ENCODE data around the gene ATP13A2.

The ATP13A2 gene

DNA sequence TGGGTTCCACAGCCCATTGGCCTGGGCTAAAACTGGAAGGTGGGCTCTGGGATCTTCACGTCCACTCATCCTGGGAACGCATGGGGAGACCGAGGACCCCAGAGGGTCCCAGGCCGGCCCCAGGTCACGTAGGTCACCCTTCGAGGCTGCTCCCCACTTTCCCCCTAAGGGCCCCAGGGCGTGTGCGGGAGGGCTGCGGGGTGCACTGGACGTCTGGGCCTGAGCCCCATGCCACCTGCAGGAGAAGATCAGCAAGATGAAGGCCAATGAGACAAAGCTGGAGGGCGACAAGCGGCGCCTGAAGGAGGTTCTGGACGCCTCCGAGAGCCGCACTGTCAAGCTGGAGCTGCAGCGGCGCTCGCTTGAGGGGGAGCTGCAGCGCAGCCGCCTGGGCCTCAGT is 43.8 kb downstream of the ATP13A2 start:
- TF ChIP-seq EGR1 (IDR thresholded peaks at IDR 0.05) (no peak), EP300 (IDR thresholded peaks at IDR 0.05; ENCODE audit: borderline replicate concordance) (no peak)

DNA sequence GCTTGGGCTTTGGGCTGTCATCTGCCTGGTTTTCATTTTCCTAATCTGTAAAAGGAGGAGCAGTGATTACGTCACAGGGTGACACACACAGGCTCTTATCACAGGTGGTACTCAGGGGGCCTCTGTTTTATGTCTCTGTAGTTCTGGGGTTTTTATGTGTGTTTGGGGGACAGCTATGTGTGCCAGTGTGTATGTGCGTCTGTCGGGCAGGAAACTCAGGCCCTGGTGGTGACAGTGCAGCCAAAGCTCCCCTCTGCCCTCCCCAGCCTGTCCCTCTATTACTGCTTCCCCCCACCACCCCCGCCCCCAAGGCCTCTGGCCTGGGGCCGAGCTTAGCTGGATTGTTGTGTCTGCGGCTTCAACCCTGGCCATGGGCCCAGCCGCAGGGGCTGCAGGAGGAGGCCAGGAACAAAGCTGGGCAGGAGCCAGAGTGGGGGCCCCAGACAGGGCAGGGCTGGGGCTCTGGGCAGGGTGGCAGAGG is 44.6 kb downstream of the ATP13A2 start:
- TF ChIP-seq CEBPB (IDR thresholded peaks at IDR 0.05): no peak
- no peak for TF ChIP-seq CREB1 (IDR thresholded peaks at IDR 0.05; ENCODE audit: low read depth)
- peak; percentile 47; the same call in 1 of the 2 replicates for TF ChIP-seq TCF12 (IDR thresholded peaks at IDR 0.05; ENCODE audit: low read depth)
- no peak for TF ChIP-seq EGR1 (IDR thresholded peaks at IDR 0.05)
- no peak for TF ChIP-seq TEAD4 (IDR thresholded peaks at IDR 0.05)
- TF ChIP-seq YY1 (IDR thresholded peaks at IDR 0.05; ENCODE audit: low read depth): no peak
- TF ChIP-seq EP300 (IDR thresholded peaks at IDR 0.05; ENCODE audit: borderline replicate concordance): no peak; the same call in 1 of the 2 replicates
- TF ChIP-seq RAD21 (IDR thresholded peaks at IDR 0.05; ENCODE audit: low read depth): no peak
- TF ChIP-seq FOXM1 (IDR thresholded peaks at IDR 0.05; ENCODE audit: borderline replicate concordance, low read depth): no peak
- TF ChIP-seq, protein P1, sequence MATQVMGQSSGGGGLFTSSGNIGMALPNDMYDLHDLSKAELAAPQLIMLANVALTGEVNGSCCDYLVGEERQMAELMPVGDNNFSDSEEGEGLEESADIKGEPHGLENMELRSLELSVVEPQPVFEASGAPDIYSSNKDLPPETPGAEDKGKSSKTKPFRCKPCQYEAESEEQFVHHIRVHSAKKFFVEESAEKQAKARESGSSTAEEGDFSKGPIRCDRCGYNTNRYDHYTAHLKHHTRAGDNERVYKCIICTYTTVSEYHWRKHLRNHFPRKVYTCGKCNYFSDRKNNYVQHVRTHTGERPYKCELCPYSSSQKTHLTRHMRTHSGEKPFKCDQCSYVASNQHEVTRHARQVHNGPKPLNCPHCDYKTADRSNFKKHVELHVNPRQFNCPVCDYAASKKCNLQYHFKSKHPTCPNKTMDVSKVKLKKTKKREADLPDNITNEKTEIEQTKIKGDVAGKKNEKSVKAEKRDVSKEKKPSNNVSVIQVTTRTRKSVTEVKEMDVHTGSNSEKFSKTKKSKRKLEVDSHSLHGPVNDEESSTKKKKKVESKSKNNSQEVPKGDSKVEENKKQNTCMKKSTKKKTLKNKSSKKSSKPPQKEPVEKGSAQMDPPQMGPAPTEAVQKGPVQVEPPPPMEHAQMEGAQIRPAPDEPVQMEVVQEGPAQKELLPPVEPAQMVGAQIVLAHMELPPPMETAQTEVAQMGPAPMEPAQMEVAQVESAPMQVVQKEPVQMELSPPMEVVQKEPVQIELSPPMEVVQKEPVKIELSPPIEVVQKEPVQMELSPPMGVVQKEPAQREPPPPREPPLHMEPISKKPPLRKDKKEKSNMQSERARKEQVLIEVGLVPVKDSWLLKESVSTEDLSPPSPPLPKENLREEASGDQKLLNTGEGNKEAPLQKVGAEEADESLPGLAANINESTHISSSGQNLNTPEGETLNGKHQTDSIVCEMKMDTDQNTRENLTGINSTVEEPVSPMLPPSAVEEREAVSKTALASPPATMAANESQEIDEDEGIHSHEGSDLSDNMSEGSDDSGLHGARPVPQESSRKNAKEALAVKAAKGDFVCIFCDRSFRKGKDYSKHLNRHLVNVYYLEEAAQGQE (IDR thresholded peaks at IDR 0.05; ENCODE audit: low read depth): no peak
- TF ChIP-seq, protein P2, sequence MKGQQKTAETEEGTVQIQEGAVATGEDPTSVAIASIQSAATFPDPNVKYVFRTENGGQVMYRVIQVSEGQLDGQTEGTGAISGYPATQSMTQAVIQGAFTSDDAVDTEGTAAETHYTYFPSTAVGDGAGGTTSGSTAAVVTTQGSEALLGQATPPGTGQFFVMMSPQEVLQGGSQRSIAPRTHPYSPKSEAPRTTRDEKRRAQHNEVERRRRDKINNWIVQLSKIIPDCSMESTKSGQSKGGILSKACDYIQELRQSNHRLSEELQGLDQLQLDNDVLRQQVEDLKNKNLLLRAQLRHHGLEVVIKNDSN (IDR thresholded peaks at IDR 0.05): no peak
- no peak for TF ChIP-seq TAF1 (IDR thresholded peaks at IDR 0.05; ENCODE audit: low read depth)
- peak; percentile 89 for TF ChIP-seq NFIC (IDR thresholded peaks at IDR 0.05)
- TF ChIP-seq, protein P3, sequence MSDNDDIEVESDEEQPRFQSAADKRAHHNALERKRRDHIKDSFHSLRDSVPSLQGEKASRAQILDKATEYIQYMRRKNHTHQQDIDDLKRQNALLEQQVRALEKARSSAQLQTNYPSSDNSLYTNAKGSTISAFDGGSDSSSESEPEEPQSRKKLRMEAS (IDR thresholded peaks at IDR 0.05): no peak
- TF ChIP-seq ZBTB7A (IDR thresholded peaks at IDR 0.05; ENCODE audit: low read depth): peak; percentile 66; the same call in 1 of the 2 replicates

DNA sequence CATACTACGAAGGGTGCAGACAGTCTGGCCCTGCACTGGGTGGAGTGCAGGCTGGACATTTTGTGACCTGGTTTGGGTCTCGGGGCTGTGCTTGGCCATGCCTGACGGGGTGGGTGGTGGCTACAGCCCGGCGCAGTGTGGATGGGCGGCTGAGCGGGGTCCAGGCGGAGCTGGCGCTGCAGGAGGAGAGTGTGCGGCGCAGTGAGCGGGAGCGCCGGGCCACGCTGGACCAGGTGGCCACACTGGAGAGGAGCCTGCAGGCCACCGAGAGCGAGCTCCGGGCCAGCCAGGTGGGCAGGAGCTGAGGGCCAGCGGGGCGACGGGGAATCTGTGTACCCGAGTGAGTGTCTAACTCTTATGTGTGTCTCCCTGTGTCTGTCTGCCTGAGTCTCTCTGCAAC is 45.4 kb downstream of the ATP13A2 start:
- no peak for TF ChIP-seq TEAD4 (IDR thresholded peaks at IDR 0.05)
- TF ChIP-seq, protein P2 (IDR thresholded peaks at IDR 0.05): no peak
- no peak for TF ChIP-seq CEBPB (IDR thresholded peaks at IDR 0.05)
- TF ChIP-seq ZBTB7A (IDR thresholded peaks at IDR 0.05; ENCODE audit: low read depth): no peak

DNA sequence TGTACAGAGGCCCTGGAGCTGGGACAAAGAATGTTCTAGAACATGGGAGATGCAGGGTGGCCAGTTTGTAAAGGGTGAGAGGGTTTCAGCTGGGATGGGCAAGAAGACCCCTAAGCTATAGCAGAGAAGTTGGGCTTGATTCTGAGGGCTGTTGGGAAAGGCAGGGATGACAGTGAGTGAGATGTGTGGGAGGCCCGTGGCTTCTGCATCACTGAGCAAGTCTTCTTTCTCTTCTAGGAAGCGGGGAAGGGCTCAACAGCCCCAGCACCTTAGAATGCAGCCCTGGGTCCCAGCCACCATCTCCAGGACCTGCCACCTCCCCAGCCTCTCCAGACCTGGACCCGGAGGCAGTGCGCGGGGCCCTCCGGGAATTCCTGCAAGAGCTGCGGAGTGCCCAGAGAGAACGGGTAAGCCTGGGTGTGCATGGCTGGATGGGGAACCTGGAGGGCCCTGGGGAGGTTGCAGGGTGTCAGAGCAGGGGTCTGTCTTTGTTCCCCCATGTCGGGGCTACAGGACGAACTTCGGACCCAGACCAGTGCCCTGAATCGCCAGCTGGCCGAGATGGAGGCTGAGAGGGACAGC is 46.2 kb downstream of the ATP13A2 start:
- TF ChIP-seq FOXM1 (IDR thresholded peaks at IDR 0.05; ENCODE audit: borderline replicate concordance, low read depth) (no peak), TCF12 (IDR thresholded peaks at IDR 0.05; ENCODE audit: low read depth) (no peak), CEBPB (IDR thresholded peaks at IDR 0.05) (no peak), CREB1 (IDR thresholded peaks at IDR 0.05; ENCODE audit: low read depth) (no peak), EP300 (IDR thresholded peaks at IDR 0.05; ENCODE audit: borderline replicate concordance) (no peak), EGR1 (IDR thresholded peaks at IDR 0.05) (no peak), NFIC (IDR thresholded peaks at IDR 0.05) (no peak), TEAD4 (IDR thresholded peaks at IDR 0.05) (no peak), TAF1 (IDR thresholded peaks at IDR 0.05; ENCODE audit: low read depth) (no peak), YY1 (IDR thresholded peaks at IDR 0.05; ENCODE audit: low read depth) (no peak), ZBTB7A (IDR thresholded peaks at IDR 0.05; ENCODE audit: low read depth) (no peak), RAD21 (IDR thresholded peaks at IDR 0.05; ENCODE audit: low read depth) (no peak)
- TF ChIP-seq, protein P1 (IDR thresholded peaks at IDR 0.05; ENCODE audit: low read depth): no peak
- TF ChIP-seq, protein P3 (IDR thresholded peaks at IDR 0.05): no peak

DNA sequence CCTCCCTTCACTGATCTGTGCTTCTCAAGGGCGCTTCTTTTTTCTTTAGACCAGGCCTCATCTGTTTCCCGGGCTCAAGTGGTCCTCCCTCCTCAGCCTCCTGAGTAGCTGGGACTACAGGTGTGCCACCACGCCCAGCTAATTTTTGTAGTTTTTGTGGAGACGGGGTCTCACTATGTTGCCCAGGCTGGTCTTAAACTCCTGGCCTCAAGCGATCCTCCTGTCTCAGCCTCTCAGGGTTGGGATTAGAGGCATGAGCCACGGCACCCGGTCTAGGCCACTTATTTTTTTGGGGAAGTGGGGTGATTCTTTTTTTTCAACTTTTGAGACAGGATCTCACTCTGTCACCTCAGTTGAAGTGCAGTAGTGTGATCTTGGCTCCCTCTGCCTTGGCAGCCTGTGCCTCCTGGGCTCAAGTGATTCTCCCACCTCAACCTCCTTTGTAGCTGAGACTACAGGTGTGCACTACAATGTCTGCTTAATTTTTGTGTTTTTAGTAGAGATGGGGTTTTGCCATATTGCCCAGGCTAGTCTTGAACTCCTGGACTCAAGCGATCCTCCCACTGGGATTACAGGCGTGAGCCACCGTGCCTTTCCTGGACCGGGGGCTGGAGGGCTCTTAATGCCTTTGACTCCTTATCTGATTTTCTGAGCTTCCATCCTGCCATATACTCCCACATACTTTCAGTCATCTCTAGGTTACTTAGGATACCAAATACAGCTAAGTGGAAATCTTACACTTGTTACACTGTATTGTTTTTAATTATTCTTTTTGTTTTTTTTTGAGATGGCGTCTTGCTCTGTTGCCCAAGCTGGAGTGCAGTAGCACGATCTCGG is 50.2 kb downstream of the ATP13A2 start:
- no peak for TF ChIP-seq ZBTB7A (IDR thresholded peaks at IDR 0.05; ENCODE audit: low read depth)
- no peak for TF ChIP-seq TEAD4 (IDR thresholded peaks at IDR 0.05)
